SIG-M5 (cell line): ENCODE data around the gene HTRA3.
"Not testable (repeated sequence)": the region's sequence is repeated elsewhere in the genome, so short reads cannot be mapped to it uniquely, and the experiment has no call there.

Source experiments
- DNase-seq: peaks from one replicate; lab custom pipeline; 2025; lab: John Stamatoyannopoulos, UW

The HTRA3 gene

DNA sequence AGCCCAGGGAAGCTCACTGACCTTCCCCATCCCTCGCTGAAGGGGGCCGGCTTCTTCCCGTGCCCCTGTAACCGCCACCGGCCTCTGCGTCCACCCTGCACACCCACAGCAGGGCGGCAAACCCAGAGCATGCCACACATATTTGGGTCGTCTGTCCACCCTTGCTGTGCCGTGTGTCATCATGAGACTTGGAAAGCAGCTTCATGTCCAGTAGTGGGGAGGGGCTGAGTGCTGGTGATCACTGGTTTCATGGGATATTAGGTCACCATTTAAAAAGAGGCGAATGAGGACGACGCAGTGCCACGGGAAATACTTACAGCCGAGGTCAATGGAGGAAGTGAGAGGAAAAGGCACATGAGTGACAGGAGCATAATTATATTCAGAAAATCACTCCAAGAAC lies 74.8 kb downstream of the HTRA3 start:
- no peak for DNase-seq

DNA sequence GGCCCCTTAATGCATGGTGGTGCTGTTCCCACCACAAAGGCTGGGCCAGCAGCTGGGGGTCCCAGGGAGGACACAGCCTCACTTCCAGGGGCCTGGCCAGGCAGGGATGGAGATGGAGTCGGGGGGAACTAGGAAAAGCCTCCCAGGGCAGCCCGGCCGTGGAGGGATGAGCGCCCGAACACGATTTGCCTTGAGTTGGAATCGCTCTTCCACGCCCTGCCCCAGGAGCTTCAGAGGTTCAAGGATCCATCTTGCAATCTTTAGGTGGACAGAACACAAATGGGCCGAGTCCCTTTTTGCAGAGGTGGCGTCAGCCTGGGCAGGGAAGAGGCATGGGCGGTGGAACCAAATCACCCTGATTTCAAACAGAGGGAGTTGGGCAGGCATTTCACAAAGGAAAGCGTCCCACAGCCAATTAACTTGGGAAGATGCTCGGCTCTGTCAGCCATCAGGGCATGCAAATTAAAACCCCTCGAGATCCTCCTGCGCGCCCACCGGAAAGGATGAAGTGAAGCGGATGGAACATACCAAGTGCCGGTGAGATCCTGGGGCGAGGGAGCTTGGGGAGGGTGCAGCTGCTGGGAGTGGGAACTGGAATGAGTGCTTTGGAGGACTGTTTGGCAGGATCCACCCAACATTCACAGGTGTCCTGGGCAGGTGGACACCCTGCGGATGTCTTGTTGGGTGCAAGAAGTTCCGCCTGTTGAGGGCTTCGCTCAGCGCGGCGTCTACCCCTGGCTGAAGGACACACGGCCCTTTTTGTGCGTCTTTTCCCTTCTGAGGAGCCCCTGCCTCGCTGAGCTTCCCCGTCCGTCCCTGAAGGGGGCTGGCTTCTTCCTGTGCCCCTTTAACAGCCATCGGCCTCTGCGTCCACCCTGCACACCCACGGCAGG lies 75.7 kb downstream of the HTRA3 start:
- no peak for DNase-seq

DNA sequence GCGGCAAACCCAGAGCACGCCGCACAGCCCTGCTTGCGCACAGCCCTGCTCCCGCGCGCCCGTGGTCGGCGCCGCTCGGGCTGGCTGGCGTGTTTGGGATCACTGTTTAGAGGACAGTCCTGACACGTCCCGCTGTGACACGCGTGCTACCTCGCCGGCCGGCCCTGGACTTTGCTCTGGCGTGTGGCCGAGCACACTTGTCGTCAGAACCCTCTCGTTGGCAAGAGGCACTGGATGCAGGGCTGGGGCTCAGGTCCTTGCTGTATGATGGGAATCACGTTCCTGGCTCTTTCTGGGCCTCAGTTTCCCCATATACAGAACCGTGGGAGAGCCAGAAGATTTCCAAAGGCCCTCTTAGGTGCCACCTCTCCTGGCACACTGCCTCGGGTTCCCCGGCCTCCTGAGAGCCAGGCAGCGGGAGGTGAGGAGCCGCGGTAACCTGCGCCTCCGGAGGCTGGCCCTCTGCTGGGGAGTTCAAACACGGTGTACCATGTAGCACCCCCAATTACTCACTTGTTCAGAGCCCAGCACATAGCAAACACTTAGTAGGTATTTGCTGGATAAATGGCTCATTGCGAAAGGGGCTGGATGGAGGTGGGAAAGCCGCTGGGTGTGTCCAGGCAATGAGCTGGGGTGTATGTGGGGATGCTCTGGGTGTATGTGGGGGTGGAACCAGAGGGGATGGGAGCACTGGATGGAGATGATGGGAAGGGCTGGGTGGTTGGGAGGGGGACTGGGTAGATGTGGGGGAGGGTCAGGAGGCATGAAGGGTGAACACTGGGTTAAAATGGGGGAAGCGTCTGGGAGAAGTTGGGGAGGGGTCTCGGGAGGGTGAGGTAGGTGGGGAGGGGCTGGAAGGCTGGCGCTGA lies 76.6 kb downstream of the HTRA3 start:
- DNase-seq, result no peak

DNA sequence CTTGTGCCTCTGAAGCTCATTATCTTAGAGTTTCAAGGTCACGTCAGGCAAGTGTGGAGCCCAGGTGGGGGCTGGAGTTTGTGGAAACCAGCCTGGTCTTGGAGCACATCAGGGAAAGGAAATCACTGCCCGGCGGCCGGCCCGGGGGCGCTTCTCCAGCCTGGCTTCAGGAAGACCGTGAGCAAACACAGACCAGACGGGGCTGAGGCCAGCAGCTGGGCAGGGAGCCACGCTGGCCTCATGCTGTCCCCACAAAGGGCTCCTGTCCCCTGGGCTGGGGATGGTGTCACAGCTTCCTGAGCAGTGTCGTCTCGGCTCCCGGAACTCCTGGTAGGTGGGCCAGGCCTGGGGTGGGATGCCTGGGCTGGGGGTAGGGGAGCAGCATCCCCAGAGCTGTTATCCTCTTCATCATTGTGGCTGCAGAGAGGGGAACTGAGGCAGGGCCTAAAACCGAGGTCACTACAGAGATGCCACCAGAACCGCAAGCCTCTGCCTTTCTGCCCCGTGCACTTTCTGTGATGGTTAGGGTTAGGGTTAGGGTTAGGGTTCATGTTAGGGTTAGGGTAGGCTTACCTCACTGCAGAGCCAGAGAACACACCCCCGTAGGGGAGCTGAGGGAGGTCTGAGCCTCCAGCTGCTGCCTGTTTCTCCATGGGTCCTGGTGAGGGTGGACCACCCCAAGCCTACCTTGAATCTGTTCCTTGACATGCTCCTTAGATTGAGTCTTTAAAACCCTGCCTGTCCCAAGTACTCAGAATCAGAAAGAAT lies 77.5 kb downstream of the HTRA3 start:
- DNase-seq, result no peak

DNA sequence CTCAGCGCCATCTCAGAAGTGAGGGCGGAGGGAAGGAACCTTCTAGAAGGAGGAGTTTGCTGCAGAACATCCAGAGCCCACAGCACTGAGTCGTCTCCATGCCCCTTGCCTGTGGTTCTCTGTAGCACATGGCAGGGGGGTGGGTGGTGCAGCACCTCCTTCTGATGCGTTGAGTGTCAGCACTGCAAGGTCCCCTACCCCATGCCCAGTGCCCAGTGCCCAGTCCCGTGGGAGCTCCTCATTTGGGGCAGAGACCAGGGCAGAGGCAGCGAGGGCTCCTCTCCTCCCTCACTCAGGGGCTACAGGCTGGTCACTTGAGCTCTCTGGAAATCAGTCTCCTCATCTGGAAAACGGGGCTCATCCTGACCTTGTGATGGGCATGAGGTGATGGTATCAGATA lies 78.1 kb downstream of the HTRA3 start:
- no peak for DNase-seq

DNA sequence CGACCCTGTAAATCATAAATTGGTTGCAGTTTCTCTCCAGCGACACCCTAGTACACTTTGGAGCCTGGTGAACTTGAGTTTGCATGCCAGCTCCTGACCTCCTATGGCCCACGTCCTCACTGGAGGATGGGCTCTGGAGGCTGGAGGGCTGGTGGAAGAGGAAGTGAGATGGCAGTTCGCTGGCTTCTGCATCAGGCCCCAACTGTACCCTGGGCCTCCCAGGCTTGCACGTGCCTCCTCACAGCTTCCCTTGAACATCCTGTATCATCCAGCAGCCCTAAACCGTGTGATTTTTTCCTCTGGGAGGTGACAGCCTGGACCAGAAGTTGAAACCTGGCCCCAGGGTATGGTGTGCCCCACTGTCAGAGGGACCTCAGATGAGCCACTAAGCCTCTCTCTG lies 78.5 kb downstream of the HTRA3 start:
- no peak for DNase-seq

DNA sequence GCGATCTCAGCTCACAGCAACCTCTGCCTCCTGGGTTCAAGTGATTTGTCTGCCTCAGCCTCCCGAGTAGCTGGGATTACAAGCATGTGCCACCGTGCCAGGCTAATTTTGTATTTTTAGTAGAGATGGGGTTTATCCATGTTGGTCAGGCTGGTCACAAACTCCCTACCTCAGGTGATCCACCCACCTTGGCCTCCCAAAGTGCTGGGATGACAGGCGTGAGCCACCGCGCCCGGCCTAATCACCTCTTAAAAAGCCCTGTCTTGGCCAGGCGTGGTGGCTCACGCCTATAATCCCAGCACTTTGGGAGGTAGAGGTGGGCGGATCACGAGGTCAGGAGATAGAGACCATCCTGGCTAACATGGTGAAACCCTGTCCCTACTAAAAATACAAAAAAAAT lies 79.7 kb downstream of the HTRA3 start:
- DNase-seq, result not testable (repeated sequence)

DNA sequence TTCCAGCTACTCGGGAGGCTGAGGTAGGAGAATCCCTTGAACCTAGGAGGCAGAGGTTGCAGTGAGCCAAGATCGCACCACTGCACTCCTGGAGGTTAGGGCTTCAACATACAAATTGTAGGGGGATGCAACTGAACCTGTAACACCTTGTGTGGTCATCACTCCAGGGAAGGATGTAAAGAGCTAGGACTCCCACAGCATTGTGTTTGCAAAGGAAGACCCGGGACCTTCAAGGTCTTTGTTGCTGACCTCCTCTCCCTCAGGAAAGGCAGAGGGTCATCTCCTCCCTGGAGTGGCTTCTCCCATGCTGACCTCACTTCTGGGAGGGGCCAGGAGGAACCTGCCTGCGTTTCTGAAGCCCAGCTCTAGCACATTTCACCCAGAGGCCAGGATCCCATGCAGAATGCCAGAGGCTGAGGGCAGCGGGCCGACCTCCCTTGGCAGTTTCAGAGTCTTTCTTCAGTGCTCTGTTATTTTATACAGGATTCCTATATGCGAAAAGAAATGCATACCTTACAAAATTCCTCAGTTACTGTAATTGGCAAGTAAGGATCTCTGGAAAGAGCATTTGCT lies 80.2 kb downstream of the HTRA3 start:
- no peak for DNase-seq

DNA sequence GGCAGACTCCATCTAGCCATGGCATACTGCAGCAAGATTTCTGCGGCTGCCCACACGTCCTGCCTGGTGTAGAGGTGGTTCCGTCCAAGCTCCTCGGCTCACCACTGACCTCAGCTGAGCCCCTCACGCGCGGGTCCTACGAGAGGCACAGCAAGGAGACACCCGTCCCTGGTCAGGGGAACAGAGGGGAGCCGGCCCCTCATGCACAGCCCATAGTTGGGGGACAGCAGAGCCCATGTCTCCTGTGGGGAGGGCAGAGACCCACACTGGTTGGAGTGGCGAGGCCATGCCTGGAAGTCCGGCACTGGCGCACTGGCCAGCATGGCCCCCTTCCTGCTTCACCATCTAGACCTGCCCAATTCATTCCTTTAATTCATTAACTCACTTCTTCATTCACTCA lies 80.8 kb downstream of the HTRA3 start:
- DNase-seq, result no peak

DNA sequence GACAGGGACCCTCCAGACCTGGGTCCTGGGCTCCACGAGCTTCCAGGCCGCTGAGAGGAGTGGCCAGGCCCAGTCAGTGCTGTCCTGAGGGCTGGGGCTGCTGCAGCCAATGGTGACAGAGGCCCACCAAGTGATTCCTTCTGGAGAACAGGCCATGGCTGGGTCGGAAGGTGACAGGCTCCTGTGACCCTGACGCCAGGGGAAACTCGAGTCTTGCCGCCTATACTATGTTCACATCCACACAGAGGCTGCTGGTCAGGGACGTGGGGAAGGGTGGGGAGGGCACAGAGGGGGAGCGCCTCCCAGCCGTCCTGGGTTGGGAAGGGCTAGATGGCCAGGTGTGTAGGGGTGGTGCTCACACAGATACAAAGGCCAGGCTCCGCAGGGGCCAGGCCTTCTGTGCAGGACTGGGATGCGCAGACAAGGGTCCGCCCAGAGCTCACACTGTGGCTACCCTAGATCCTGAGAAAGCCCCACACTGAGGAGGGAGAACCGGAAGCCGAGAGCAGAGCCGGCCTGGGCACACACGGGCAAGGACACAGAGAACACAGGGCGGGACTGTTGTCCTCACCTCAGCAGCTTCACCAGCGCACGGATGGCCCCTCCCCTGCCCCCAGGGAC lies 81.4 kb downstream of the HTRA3 start:
- no peak for DNase-seq

DNA sequence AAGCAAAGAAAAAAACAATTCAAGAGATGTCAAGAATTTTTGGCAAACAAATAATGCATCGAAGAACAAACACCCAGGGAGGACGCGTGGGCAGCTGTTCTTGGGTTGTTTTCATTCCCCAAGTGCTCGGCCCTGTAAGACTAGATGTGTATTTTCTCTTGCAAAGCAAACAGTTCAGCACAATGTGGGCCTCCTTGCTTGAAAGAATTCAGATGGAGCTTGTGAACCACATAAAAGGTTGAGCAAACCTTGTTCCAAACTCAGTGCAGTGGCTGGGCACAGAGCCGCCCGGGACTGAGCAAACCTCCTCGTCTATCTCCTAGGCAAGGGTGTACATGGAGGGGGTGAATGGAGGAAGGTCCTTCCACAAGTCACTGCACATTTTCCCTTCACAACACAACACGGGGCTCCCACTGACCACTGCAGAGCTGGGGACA lies 82.4 kb downstream of the HTRA3 start:
- no peak for DNase-seq

DNA sequence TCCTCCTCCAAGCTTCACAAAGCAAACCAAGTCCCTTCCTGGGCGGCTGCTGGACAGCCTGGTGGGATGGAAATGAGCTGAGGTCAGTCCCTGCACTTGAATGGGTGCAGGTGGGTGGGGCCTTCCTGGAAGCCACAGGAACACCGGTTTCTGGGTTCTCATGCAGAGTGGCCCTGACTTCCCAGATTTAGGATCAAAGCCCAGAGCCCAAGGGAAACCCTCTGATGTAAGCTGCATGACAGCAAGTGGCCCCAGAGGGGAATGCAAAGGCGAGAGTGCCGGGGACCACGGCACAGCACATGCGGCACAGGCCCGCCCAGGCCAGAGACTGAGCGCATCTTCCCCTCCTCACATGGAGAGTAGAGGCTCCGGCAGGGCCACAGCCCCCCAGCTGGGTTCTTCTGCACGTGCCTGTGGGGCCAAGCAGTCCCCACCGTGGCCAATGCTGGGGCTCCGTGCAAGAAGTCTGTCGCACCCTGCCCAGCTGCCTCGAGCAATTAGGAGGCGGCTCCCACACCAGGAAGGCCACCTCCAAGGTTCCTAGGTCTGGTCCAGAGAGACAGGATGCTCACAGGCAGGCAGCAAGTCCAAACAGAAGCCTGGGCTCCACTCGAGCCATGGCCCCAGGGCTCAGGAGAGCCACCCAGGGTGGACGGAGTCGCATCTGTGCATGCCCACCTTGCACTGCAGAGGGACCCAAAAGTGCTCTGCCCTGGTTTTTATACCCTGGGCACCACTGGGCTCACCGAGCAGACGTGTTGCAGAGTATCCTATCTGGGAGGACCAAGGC lies 83.0 kb downstream of the HTRA3 start:
- DNase-seq, result no peak

DNA sequence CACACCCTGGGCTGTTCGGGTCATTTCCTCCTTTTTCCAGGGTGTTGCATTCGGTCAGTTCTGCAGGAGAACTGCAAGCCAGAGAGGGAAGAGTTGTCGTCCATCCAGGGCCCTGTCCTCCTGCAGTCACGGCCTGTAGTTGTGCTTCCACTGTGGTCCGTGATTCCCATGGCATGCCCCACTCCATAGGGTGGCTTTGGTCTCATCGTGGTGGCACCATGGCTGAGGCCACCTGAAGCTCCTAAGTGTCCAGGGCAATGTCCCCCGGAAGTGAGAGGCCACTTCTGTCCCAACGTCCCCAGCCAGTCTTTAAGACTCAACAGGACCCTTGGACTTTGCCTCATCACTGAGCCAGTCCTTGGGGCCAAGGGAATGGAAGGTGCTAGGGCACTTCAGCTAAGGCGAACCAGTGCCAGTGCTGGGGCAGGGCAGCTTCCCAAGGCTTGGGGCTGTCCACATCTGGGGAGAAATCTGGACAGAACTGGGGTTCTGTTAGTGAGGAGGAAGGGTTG lies 83.7 kb downstream of the HTRA3 start:
- no peak for DNase-seq

DNA sequence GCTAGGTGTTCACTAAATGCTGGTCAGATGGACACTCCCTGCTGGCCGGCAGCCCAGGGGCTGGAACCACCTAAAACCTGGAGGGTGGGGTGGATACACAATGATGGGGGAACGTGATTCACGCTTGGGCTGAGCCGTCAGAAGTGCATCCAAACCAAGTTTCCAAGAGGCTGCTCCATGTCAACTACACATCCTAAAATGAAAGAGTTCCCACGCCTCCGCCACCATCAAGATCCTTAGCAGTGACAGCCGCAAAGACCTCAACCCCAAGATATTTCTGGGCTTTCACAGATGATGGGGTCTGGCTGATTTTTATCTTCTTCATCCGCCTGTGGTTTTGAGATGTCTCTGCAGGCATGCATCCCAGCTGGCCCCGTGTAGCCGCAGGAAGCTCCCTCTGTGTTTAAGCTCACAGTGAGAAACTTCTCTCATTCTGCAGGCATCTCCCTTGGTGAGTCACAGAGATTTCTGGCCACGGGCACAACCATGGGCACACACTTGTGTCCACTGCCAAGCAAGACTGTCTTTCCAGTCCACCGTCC lies 84.4 kb downstream of the HTRA3 start:
- DNase-seq, result no peak

DNA sequence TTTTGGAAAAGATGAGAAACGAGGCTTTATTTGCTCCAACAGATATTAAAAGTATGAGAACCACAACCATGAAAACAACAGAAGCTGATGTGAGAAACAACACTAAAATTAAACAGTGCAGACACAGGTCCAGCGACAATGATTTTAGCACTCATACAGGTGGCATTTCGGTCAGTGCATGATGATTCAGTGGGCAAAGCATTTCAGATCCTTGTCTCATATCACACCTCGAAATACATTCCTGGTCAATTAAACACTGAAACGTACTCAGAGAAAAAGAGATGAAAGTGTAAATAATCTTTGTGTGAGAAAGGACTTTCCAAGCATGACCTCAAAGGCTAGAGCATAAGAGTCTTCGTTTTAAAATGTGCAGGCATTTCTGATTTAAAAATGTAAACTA lies 85.8 kb downstream of the HTRA3 start:
- no peak for DNase-seq

DNA sequence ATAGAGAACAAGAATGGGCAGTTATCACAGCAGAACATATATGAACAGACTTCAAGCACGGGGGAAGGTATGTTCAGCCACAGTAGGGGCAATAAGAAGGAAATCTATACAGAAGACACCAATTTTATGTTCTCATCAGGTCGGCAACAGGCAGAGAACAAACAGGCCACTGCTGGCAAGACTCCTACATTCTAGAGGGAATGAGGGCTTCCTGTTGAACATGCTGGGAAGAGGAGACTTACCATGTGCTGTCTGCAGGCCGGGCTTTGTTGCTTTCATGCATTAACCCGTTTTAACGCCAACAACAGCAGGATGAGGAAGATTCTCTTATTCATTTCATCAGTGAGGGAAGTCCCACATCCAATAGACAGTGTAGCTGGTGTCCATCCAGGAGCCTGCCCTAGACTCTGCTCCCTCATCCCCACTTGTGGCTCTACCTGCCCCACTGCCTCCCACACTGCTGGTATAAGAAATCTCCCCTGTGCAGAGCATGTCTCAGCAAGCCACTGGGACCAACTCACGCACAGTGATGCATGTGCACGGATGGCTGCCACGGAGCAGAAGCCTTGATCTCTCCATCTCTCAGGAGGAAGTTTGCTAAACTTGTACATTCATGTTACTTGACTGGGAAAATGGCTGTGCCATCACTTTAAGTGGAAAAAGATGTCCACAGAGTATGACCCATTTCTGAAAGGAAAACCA lies 86.5 kb downstream of the HTRA3 start:
- DNase-seq, result no peak
